ENCODE results near the gene PSD2. TPM values are rescaled to one million over a fixed set of nuclear protein-coding genes. Genes with fewer than 3 reads are reported as not detected.

The PSD2 gene
- total and polyA plus RNA-seq, 10 of the 15 experiments (the other 5 are each of a cell fraction or from before 2014, with no cell fraction given): 0.02 to 0.14 (median 0.03) TPM; not detected in 5

- no peak for TF ChIP-seq ZBTB11 (CRISPR knock-in tag; IDR thresholded peaks at IDR 0.05)
- TF ChIP-seq IRF5 (IDR thresholded peaks at IDR 0.05; ENCODE audit: borderline replicate concordance): no peak
- no peak for TF ChIP-seq SUPT20H (IDR thresholded peaks at IDR 0.05; ENCODE audit: borderline replicate concordance, control insufficient read depth, low read depth, low read length)
- no peak for TF ChIP-seq CEBPB (IDR thresholded peaks at IDR 0.05; ENCODE audit: borderline replicate concordance in 1 of 2, low read depth in 2 of 2, low read length in 2 of 2)
- TF ChIP-seq NR2C1 (IDR thresholded peaks at IDR 0.05): no peak
- no peak for TF ChIP-seq BRCA1 (IDR thresholded peaks at IDR 0.05; ENCODE audit: low read depth, low read length)
- no peak for TF ChIP-seq USF2 (IDR thresholded peaks at IDR 0.05; ENCODE audit: borderline replicate concordance, low read depth, low read length)
- TF ChIP-seq PAX8 (IDR thresholded peaks at IDR 0.05): no peak
- no peak for TF ChIP-seq PBX3 (IDR thresholded peaks at IDR 0.05; ENCODE audit: insufficient replicate concordance, low read depth, low read length)
- TF ChIP-seq SUZ12 (IDR thresholded peaks at IDR 0.05; ENCODE audit: unreplicated experiment): no peak
- no peak for TF ChIP-seq ZSCAN29 (IDR thresholded peaks at IDR 0.05)
- no peak for TF ChIP-seq IKZF2 (IDR thresholded peaks at IDR 0.05)
- 0 out of 2 replicates have a peak, but pooled peaks have one; percentile 34 for TF ChIP-seq IRF4 (IDR thresholded peaks at IDR 0.05; ENCODE audit: low read depth, low read length)
- no peak for TF ChIP-seq NKRF (conservative IDR thresholded peaks at IDR 0.05)
- no peak for TF ChIP-seq TCF12 (IDR thresholded peaks at IDR 0.05; ENCODE audit: low read depth, low read length)
- no peak for TF ChIP-seq STAT1 (conservative IDR thresholded peaks at IDR 0.05)
- no peak for TF ChIP-seq MTA2 (IDR thresholded peaks at IDR 0.05; ENCODE audit: low read depth)
- TF ChIP-seq RAD21 (IDR thresholded peaks at IDR 0.05; ENCODE audit: insufficient read depth, low read depth, low read length): peak; percentile 82
- no peak for TF ChIP-seq PKNOX1 (IDR thresholded peaks at IDR 0.05)
Observed at GRCh38 chr5:139844472-139845145, 49.0 kb downstream of the PSD2 start (continued).

Measured in GM12878 (cell line).